Progenitor cell of endocrine pancreas (in vitro differentiated cells): ENCODE results near the gene BMAL2. TPM values are rescaled to one million over a fixed set of nuclear protein-coding genes. Genes with fewer than 3 reads are reported as not detected.

Experiments
- DNase-seq: peaks from one replicate; pipeline ENCODE4 v3.0.0; 2021; ENCODE audit warnings: low spot score; ENCODE audit not compliant: unreplicated experiment
- H3K27ac Mint-ChIP-seq: 2 replicates; pipeline ENCODE4 v1.8.0; 2021; ENCODE audit warnings: mild to moderate bottlenecking, moderate library complexity, mixed read lengths
- H3K27me3 Mint-ChIP-seq: 2 replicates; pipeline ENCODE4 v1.8.0; 2021; ENCODE audit warnings: mixed read lengths
- H3K36me3 Mint-ChIP-seq: 2 replicates; pipeline ENCODE4 v1.8.0; 2022; ENCODE audit warnings: mixed read lengths; ENCODE audit not compliant: insufficient read depth
- H3K4me1 Mint-ChIP-seq: 2 replicates; pipeline ENCODE4 v1.8.0; 2021; ENCODE audit warnings: low read depth, mixed read lengths
- H3K4me3 Mint-ChIP-seq: 2 replicates; pipeline ENCODE4 v1.8.0; 2021; ENCODE audit warnings: low read depth, mild to moderate bottlenecking, moderate library complexity, mixed read lengths
- H3K9me3 Mint-ChIP-seq: 2 replicates; pipeline ENCODE4 v1.8.0; 2021; ENCODE audit warnings: low read depth, mixed read lengths
- CTCF ChIP-seq: fragments of 200-600 bp; sonication (generic); IDR thresholded peaks from one replicate; pipeline ENCODE4 v1.5.0; 2021; ENCODE audit warnings: antibody characterized with exemption, mild to moderate bottlenecking; ENCODE audit not compliant: unreplicated experiment
- total RNA-seq: library from RNA; stranded (reverse); gene quantifications from 2 replicates; pipeline ENCODE4 v1.2.1, GENCODE V29; 2021

BMAL2 gene
- total RNA-seq, 1 donor from 2014 or later = 28.8 TPM

DNA sequence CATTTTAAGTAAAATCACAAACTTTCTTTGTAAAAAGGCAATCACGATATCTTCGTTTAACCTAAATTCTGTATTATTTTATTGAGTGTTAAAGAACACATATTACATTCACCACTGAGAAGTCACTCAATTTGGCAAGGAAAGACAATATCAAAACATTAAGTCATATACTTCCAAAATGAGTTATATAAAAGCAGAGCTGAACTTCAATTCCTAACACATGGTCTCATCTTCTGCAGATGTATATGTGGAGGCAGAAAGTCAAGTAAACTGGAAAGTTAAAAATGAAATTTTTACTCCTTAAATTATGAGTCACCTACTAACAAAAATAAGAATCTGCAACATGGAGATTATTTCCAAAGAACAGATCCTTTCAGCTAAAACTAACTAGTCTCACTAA is 28.7 kb downstream of the BMAL2 start:
- peaks cover 11% of the 10 kb centered on the region for H3K9me3 Mint-ChIP-seq
- H3K36me3 Mint-ChIP-seq = peaks cover 7% of the 10 kb centered on the region
- no peak overlapping the region for H3K4me3 Mint-ChIP-seq
- no peaks in the 10 kb centered on the region for H3K27me3 Mint-ChIP-seq
- peaks cover 2% of the 10 kb centered on the region for H3K4me1 Mint-ChIP-seq
- DNase-seq = no peak
- no peak overlapping the region for H3K27ac Mint-ChIP-seq
- TF ChIP-seq CTCF = no peak

- TF ChIP-seq CTCF = no peak
- Mint-ChIP-seq H3K27ac (no peak overlapping the region), H3K27me3 (no peaks in the 10 kb centered on the region), H3K9me3 (peaks cover 12% of the 10 kb centered on the region), H3K4me3 (no peak overlapping the region), H3K4me1 (peaks cover 2% of the 10 kb centered on the region), H3K36me3 (peaks cover 16% of the 10 kb centered on the region)
- DNase-seq = no peak
These were observed 34.0 kb downstream of the BMAL2 start for GRCh38 chr12:27366621-27367020.

- DNase-seq = no peak
- H3K4me3 Mint-ChIP-seq = no peak overlapping the region
- no peaks in the 10 kb centered on the region for H3K27me3 Mint-ChIP-seq
- peaks cover 18% of the 10 kb centered on the region for H3K36me3 Mint-ChIP-seq
- H3K9me3 Mint-ChIP-seq = peaks cover 14% of the 10 kb centered on the region
- peaks cover 2% of the 10 kb centered on the region for H3K4me1 Mint-ChIP-seq
- H3K27ac Mint-ChIP-seq = no peak overlapping the region
- no peak for TF ChIP-seq CTCF
These were observed 34.4 kb downstream of the BMAL2 start for GRCh38 chr12:27367078-27367477.

- Mint-ChIP-seq H3K4me1 (no peaks in the 10 kb centered on the region), H3K36me3 (peaks cover 5% of the 10 kb centered on the region), H3K27me3 (no peaks in the 10 kb centered on the region), H3K9me3 (no peaks in the 10 kb centered on the region), H3K4me3 (no peak overlapping the region), H3K27ac (no peak overlapping the region)
- no peak for DNase-seq
- no peak for TF ChIP-seq CTCF
These were observed 49.6 kb downstream of the BMAL2 start for GRCh38 chr12:27382171-27382795.

Other genes with a start within 250 kb of the BMAL2 start
- gene STK38L, start 88.5 kb upstream of the BMAL2 start, total RNA-seq = 145 and 149 TPM in 2 replicates
- gene SMCO2, start 113.9 kb downstream of the BMAL2 start, total RNA-seq = 1.4 and 1.6 TPM in 2 replicates
- gene PPFIBP1, start 191.4 kb downstream of the BMAL2 start, total RNA-seq = 85.4 and 85.7 TPM in 2 replicates